Activated naive CD4-positive, alpha-beta T cell (primary cell): Measurements from ENCODE around the gene RNF217.
"Not testable (repeated sequence)": the region's sequence is repeated elsewhere in the genome, so short reads cannot be mapped to it uniquely, and the experiment has no call there.

Experiments used
- DNase-seq, 4 experiments: peaks; one replicate each; lab custom pipeline; 2025; lab: John Stamatoyannopoulos, UW

RNF217 gene

GRCh38 chr6:124963831-124964763 is 1.9 kb downstream of the RNF217 start:
- no peak for DNase-seq

- no peak for DNase-seq
Measured at GRCh38 chr6:124964764-124965105, 2.5 kb downstream of the RNF217 start.

- not testable (repeated sequence) for DNase-seq
Measured at GRCh38 chr6:124965424-124965850, 3.2 kb downstream of the RNF217 start.

- no peak for DNase-seq
Measured at GRCh38 chr6:124967444-124967843, 5.2 kb downstream of the RNF217 start.

GRCh38 chr6:124968401-124968800 is 6.2 kb downstream of the RNF217 start:
- DNase-seq = no peak

GRCh38 chr6:124970243-124970642 is 8.0 kb downstream of the RNF217 start:
- no peak for DNase-seq

- DNase-seq = no peak
Measured at GRCh38 chr6:124970763-124971162, 8.5 kb downstream of the RNF217 start.

GRCh38 chr6:124973780-124974179 is 11.5 kb downstream of the RNF217 start:
- DNase-seq = no peak

GRCh38 chr6:124974771-124975377 is 12.6 kb downstream of the RNF217 start:
- DNase-seq = no peak

- DNase-seq = no peak
Measured at GRCh38 chr6:124977067-124977908, 15.1 kb downstream of the RNF217 start.

- DNase-seq = no peak
Measured at GRCh38 chr6:124978451-124979293, 16.4 kb downstream of the RNF217 start.

GRCh38 chr6:124979294-124979678 is 17.0 kb downstream of the RNF217 start:
- no peak for DNase-seq

- DNase-seq = no peak
Measured at GRCh38 chr6:124982669-124983068, 20.4 kb downstream of the RNF217 start.

GRCh38 chr6:124983383-124984083 is 21.3 kb downstream of the RNF217 start:
- DNase-seq = no peak

GRCh38 chr6:124984668-124985338 is 22.6 kb downstream of the RNF217 start:
- no peak for DNase-seq

- no peak for DNase-seq
Measured at GRCh38 chr6:124986164-124986563, 23.9 kb downstream of the RNF217 start.

- no peak for DNase-seq
Measured at GRCh38 chr6:124987291-124987690, 25.1 kb downstream of the RNF217 start.

- no peak for DNase-seq
Measured at GRCh38 chr6:124987999-124988591, 25.9 kb downstream of the RNF217 start.

GRCh38 chr6:124989136-124989983 is 27.1 kb downstream of the RNF217 start:
- DNase-seq = no peak
